Cardiac septum (tissue), 1 donor: ENCODE data around the gene THEMIS2. TPM values are rescaled to one million over a fixed set of nuclear protein-coding genes. Genes with fewer than 3 reads are reported as not detected.
"Not testable (repeated sequence)": the region's sequence is repeated elsewhere in the genome, so short reads cannot be mapped to it uniquely, and the experiment has no call there.

ENCODE experiments used
- DNase-seq: peaks from one replicate; pipeline ENCODE4 v3.0.0-alpha.2; 2020; ENCODE audit warnings: low spot score
- intact Hi-C: fragments of 100-400 bp; cut with DNase I; formaldehyde crosslinking; loops from one replicate; pipeline ENCODE4 v1.14.0; 2022
- total RNA-seq: library from RNA; stranded (reverse); fragmentation: NEBNext Ultra II Directional; extraction: Animal tissue kit (Norgen Biotek cat#: 25700); gene quantifications from one replicate; pipeline ENCODE4 v1.2.1, GENCODE V29; 2021
- donor health status: DM: no; HTN: no; CAD: no.

Gene THEMIS2
- total RNA-seq, 1 donor from 2014 or later: 3.6 TPM

GRCh38 chr1:27861436-27861835 lies 10.9 kb upstream of the THEMIS2 start:
- intact Hi-C loops: loop anchor here (5.0 kb wide), 1 partner anchor 346 kb away; no protein-coding TSS in a partner anchor
- no peak for DNase-seq

- intact Hi-C loops: loop anchor here (5.0 kb wide), 1 partner anchor 345 kb away; no protein-coding TSS in a partner anchor
- no peak for DNase-seq
These were observed 10.3 kb upstream of the THEMIS2 start for GRCh38 chr1:27862004-27862403.

GRCh38 chr1:27862671-27863537 lies 9.4 kb upstream of the THEMIS2 start:
- intact Hi-C loops: loop anchor here (5.0 kb wide), 1 partner anchor 344 kb away; no protein-coding TSS in a partner anchor
- peak; percentile 81 for DNase-seq

GRCh38 chr1:27863538-27863915 lies 8.8 kb upstream of the THEMIS2 start:
- intact Hi-C loops: loop anchor here (5.0 kb wide), 1 partner anchor 344 kb away; no protein-coding TSS in a partner anchor
- DNase-seq: no peak

- intact Hi-C loops: loop anchor here (5.0 kb wide), 1 partner anchor 343 kb away; no protein-coding TSS in a partner anchor
- no peak for DNase-seq
These were observed 8.0 kb upstream of the THEMIS2 start for GRCh38 chr1:27864264-27864895.

- no peak for DNase-seq
- intact Hi-C loops: no loop called here
These were observed 6.5 kb upstream of the THEMIS2 start for GRCh38 chr1:27865821-27866220.

GRCh38 chr1:27868556-27868931 lies 3.8 kb upstream of the THEMIS2 start:
- DNase-seq: no peak
- intact Hi-C loops: no loop called here

- no peak for DNase-seq
- intact Hi-C loops: no loop called here
These were observed 3.2 kb upstream of the THEMIS2 start for GRCh38 chr1:27868932-27869718.

- DNase-seq: no peak
- intact Hi-C loops: no loop called here
These were observed 2.6 kb upstream of the THEMIS2 start for GRCh38 chr1:27869719-27870085.

GRCh38 chr1:27871076-27871475 lies 1.3 kb upstream of the THEMIS2 start:
- DNase-seq, intact Hi-C loops: not testable (repeated sequence)

- no peak for DNase-seq
These were observed 633 bp downstream of the THEMIS2 start for GRCh38 chr1:27872802-27873551.

GRCh38 chr1:27873671-27874384 lies 1.5 kb downstream of the THEMIS2 start:
- intact Hi-C loops: no loop called here
- DNase-seq: peak; percentile 90

More at GRCh38 chr1:27872802-27873551, 633 bp downstream of the THEMIS2 start:
- intact Hi-C loops: no loop called here

GRCh38 chr1:27876341-27877114 lies 4.2 kb downstream of the THEMIS2 start:
- intact Hi-C loops: no loop called here
- DNase-seq: no peak

- intact Hi-C loops: no loop called here
- DNase-seq: no peak
These were observed 4.7 kb downstream of the THEMIS2 start for GRCh38 chr1:27877115-27877416.

- DNase-seq: no peak
- intact Hi-C loops: no loop called here
These were observed 5.7 kb downstream of the THEMIS2 start for GRCh38 chr1:27878039-27878438.

GRCh38 chr1:27878787-27879335 lies 6.5 kb downstream of the THEMIS2 start:
- DNase-seq: no peak
- intact Hi-C loops: no loop called here

- intact Hi-C loops: no loop called here
These were observed 7.2 kb downstream of the THEMIS2 start for GRCh38 chr1:27879374-27880082.

More at GRCh38 chr1:27879374-27880082, 7.2 kb downstream of the THEMIS2 start:
- no peak for DNase-seq
